Suprapubic skin (tissue), 4 donors: ENCODE results near the gene NRXN3.

Experiments
- CTCF ChIP-seq, 2 donors: fragments of 200-600 bp in 1 of 2; fragments of 450-650 bp in 1 of 2; sonication (generic) in 1 of 2; IDR thresholded peaks; one replicate each; pipeline ENCODE4 v1.5.1; 2016 to 2019; ENCODE audit warnings: antibody characterized with exemption in 2 of 2, mild to moderate bottlenecking in 1 of 2, moderate library complexity in 1 of 2
- EP300 ChIP-seq: sonication (generic); formaldehyde crosslinking; IDR thresholded peaks from one replicate; pipeline ENCODE4 v1.6.1; 2017; ENCODE audit warnings: antibody characterized with exemption
- POLR2A ChIP-seq, 2 donors: fragments of 450-650 bp; IDR thresholded peaks; one replicate each; pipeline ENCODE4 v1.6.1; 2017; ENCODE audit warnings: antibody characterized with exemption in 2 of 2, mild to moderate bottlenecking in 2 of 2, moderate library complexity in 2 of 2
- POLR2AphosphoS5 ChIP-seq, 3 donors: sonication (generic); formaldehyde crosslinking; IDR thresholded peaks; one replicate each; pipeline ENCODE4 v1.6.1; 2017; ENCODE audit warnings: antibody characterized with exemption in 3 of 3

- TF ChIP-seq CTCF (IDR thresholded peaks at IDR 0.05), result no peak
- no peak for TF ChIP-seq POLR2AphosphoS5 (IDR thresholded peaks at IDR 0.05)
- TF ChIP-seq POLR2A (IDR thresholded peaks at IDR 0.05), result no peak
- TF ChIP-seq EP300, result no peak
Observed at GRCh38 chr14:79580414-79580813, 1410.2 kb downstream of the NRXN3 start.
